Gastrocnemius medialis (tissue), 4 donors: ENCODE results near the gene KRTAP19-7.

Experiments used
- CTCF ChIP-seq, 5 experiments: fragments of 450-650 bp in 3 of 5; fragments of 200-600 bp in 2 of 5; sonication (generic) in 2 of 5; IDR thresholded peaks in 4 of 5; conservative IDR thresholded peaks in 1 of 5; 1 replicate in 4 of 5; 2 replicates in 1 of 5; pipeline ENCODE4 v1.5.1; 2016 to 2019; ENCODE audit warnings: antibody characterized with exemption in 5 of 5, mild to moderate bottlenecking in 3 of 5, moderate library complexity in 3 of 5
- POLR2A ChIP-seq, 2 donors: fragments of 450-650 bp; IDR thresholded peaks; one replicate each; pipeline ENCODE4 v1.6.1; 2017; ENCODE audit warnings: antibody characterized with exemption in 2 of 2, mild to moderate bottlenecking in 2 of 2, moderate library complexity in 2 of 2

DNA sequence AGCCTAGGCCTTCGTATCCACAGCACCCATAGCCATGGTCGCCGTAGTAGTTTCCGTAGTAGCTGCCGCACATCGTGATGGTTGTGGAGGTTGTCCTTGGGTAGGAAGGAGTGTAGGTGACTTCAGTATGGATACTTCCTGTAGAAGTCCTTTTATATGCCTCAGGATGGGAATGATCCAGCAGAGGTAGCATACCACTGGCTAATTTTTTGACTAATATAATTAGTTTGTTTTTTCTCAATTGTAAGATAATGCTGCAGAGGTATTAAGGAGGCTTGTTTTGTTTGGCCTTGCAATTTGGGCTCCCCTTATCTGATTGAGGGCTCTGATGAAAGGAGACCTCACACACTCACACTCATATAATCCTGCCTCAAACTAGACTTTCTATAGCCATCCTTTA is 37.7 kb upstream of the KRTAP19-7 start, which contains the start of gene KRTAP6-2:
- TF ChIP-seq CTCF (IDR thresholded peaks at IDR 0.05 in 4 of 5, conservative IDR thresholded peaks at IDR 0.05 in 1 of 5) (no peak), POLR2A (IDR thresholded peaks at IDR 0.05) (no peak)
